Inflammatory macrophage treated with lipopolysaccharide for 4 hours (primary cell): ENCODE data around the gene PCP2.

Experiments
- DNase-seq: peaks from one replicate; pipeline ENCODE4 v3.0.0-alpha.2; 2020

PCP2 gene

GRCh38 chr19:7633698-7634097 lies at the start of gene PCP2:
Gene PCP2 (minus strand): TSS chr19:7633719. CDS start chr19:7633457, 262 bp downstream.
- DNase-seq: no peak

- DNase-seq: no peak
Observed at GRCh38 chr19:7682175-7682855, 48.8 kb upstream of the PCP2 start.

GRCh38 chr19:7681340-7682174 lies 48.0 kb upstream of the PCP2 start:
- peak; percentile 90 for DNase-seq

- peak; percentile 87 for DNase-seq
Observed at GRCh38 chr19:7680606-7681339, 47.3 kb upstream of the PCP2 start, which contains the start of gene TRAPPC5. Gene TRAPPC5 (plus strand): TSS chr19:7680833. CDS start chr19:7682254, 1,421 bp downstream.

GRCh38 chr19:7679771-7680605 lies 46.5 kb upstream of the PCP2 start:
- DNase-seq: no peak

- DNase-seq: peak; percentile 56
Observed at GRCh38 chr19:7678971-7679751, 45.6 kb upstream of the PCP2 start.

- DNase-seq: peak; percentile 44
Observed at GRCh38 chr19:7677669-7678311, 44.3 kb upstream of the PCP2 start.

- peak; percentile 62 for DNase-seq
Observed at GRCh38 chr19:7676854-7677253, 43.3 kb upstream of the PCP2 start, which contains the start of gene MCEMP1. Gene MCEMP1 (plus strand): TSS chr19:7677090. CDS start chr19:7677121, 31 bp downstream.

GRCh38 chr19:7676376-7676775 lies 42.9 kb upstream of the PCP2 start:
- peak; percentile 87 for DNase-seq

GRCh38 chr19:7674010-7675005 lies 40.8 kb upstream of the PCP2 start:
- DNase-seq: peak; percentile 98

GRCh38 chr19:7672522-7672921 lies 39.0 kb upstream of the PCP2 start:
- no peak for DNase-seq

GRCh38 chr19:7670790-7671189 lies 37.3 kb upstream of the PCP2 start:
- no peak for DNase-seq

- peak; percentile 53 for DNase-seq
Observed at GRCh38 chr19:7670150-7670783, 36.7 kb upstream of the PCP2 start.

- no peak for DNase-seq
Observed at GRCh38 chr19:7669641-7670040, 36.1 kb upstream of the PCP2 start.

- DNase-seq: no peak
Observed at GRCh38 chr19:7668842-7669241, 35.3 kb upstream of the PCP2 start, which contains the start of gene RETN. Gene RETN (plus strand): TSS chr19:7669049. CDS start chr19:7669327, 278 bp downstream.

- DNase-seq: no peak
Observed at GRCh38 chr19:7665076-7665475, 31.6 kb upstream of the PCP2 start.

GRCh38 chr19:7663706-7664105 lies 30.2 kb upstream of the PCP2 start:
- no peak for DNase-seq

- DNase-seq: no peak
Observed at GRCh38 chr19:7662657-7663056, 29.1 kb upstream of the PCP2 start.
